Measurements from ENCODE around the gene PPP2R5C.

PPP2R5C gene

DNA sequence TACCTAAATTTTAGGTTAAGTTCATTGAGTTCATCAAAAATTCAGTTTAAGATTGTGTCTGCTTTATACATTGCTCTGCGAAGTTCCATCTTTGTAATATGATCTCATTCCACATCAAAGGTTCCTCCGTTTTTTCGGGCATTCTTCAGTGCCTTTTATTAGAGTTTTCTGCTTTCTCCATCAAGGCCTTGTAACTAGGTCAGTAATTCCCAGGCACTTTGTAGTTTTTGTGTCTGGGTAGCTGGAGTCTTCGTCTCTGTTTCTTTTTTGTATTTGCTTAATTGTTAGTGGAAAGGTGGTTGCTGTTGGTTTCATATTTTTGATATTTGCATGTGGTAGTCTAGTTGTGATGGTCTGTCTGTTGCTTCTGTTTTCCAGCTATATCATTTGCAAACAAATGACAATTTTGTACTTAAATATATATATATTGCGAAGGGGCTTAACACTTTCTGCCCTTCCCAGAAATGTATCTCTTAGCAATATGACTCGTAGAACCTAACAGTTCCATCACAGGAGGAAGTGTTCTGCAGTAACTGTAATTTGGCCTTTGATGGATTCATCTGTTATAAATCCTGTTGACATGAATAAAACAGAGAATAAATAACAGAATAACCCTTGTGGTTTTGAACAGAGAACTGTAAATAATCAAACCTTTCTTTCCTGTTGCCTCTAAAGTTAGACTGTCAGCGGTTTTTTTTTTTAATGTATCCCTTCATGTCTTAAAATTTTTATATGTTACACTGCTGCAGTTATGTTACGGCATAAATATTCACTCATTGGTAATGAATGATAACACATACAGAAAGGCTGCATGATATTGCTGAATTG lies 114.4 kb downstream of the PPP2R5C start:
- Histone ChIP-seq H3K27me3 (ENCODE audit: control insufficient read depth, insufficient read depth, low read length) (no peaks in the 10 kb centered on the region), H3K27ac (ENCODE audit: low read depth, low read length) (peak overlapping the region; percentile 57), H3K9ac (ENCODE audit: low read length) (no peak overlapping the region), H3K4me3 (ENCODE audit: low read length) (peak overlapping the region; percentile 29), H3K4me1 (ENCODE audit: control insufficient read depth, insufficient read depth, low read length) (peaks cover 24% of the 10 kb centered on the region), H3K36me3 (ENCODE audit: control insufficient read depth, insufficient read depth, low read length) (no peaks in the 10 kb centered on the region)

DNA sequence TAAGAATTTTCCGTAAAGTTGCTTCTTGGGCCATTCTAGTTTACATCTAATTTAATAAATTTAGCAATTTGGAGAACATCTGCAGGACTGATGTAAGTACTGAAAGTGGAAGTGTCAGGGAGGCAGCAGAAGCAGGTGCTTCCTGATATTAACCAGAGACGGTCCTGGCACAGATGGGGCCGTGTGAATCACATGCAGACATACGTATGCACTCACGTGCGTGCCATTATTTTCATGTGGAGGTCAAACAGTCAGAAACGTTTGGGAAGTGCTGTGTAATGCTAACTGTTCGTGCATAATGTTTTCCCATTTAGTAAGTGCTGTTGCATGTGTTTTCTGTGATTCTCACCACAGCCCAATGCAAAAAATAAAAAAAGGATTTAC lies 115.0 kb downstream of the PPP2R5C start:
- H3K9ac ChIP-seq (ENCODE audit: low read length), result no peak overlapping the region
- H3K4me3 ChIP-seq (ENCODE audit: low read length), result peak overlapping the region; percentile 29
- H3K27ac ChIP-seq (ENCODE audit: low read depth, low read length), result peak overlapping the region; percentile 57
- H3K36me3 ChIP-seq (ENCODE audit: control insufficient read depth, insufficient read depth, low read length), result no peaks in the 10 kb centered on the region
- H3K27me3 ChIP-seq (ENCODE audit: control insufficient read depth, insufficient read depth, low read length), result no peaks in the 10 kb centered on the region
- peaks cover 24% of the 10 kb centered on the region for H3K4me1 ChIP-seq (ENCODE audit: control insufficient read depth, insufficient read depth, low read length)

DNA sequence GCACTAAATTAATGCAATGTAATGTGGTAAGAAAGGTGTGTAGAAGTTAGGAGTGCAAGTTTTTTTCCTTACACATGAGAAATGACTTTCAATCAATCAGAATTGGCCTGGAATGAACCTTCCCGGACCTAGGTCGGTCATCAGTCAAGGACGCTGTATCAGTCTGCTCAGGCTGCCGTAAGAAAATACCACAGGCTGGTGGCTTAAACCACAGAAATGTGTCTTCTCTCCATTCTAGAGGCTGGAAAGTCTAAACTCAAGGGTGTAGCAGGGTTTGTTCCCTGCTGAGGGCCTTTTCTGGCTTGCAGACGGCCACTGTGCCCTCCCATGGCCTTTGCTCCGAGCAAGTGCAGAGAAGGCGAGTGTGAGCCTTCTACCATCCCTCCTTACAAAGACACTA lies 116.3 kb downstream of the PPP2R5C start:
- Histone ChIP-seq H3K4me3 (ENCODE audit: low read length) (no peak overlapping the region), H3K27ac (ENCODE audit: low read depth, low read length) (peak overlapping the region; percentile 16), H3K4me1 (ENCODE audit: control insufficient read depth, insufficient read depth, low read length) (peaks cover 24% of the 10 kb centered on the region), H3K36me3 (ENCODE audit: control insufficient read depth, insufficient read depth, low read length) (no peaks in the 10 kb centered on the region), H3K9ac (ENCODE audit: low read length) (no peak overlapping the region), H3K27me3 (ENCODE audit: control insufficient read depth, insufficient read depth, low read length) (no peaks in the 10 kb centered on the region)

DNA sequence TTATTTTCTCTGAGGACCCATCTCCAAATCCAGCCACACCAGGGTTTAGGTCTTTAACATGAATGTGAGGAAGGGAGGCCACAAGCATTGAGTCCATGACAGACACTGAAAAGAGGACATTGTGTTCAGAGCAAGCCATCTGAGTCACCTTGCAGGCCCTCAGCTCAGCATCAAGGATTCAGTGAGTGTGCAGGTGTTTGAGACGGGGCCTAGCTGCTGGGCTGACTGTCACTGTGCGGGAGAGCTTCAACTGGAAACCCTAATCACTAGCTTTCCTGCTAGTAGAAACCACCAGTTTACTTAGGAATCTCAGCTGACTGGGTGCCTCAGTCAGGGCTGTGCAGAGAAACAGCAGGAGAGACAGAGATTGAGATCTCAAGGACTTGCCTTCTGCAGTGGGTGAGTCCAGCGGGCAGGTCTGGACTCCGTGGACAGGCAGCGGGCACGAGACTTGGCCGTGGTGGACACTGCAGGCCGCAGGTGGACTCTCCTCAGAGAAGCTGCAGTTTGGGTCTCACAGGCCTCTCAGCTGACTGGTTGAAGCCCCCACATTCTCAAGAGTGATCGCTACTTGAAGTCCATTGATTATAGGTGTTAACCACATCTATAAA lies 116.8 kb downstream of the PPP2R5C start:
- Histone ChIP-seq H3K27ac (ENCODE audit: low read depth, low read length) (no peak overlapping the region), H3K4me3 (ENCODE audit: low read length) (no peak overlapping the region), H3K4me1 (ENCODE audit: control insufficient read depth, insufficient read depth, low read length) (peaks cover 24% of the 10 kb centered on the region), H3K36me3 (ENCODE audit: control insufficient read depth, insufficient read depth, low read length) (no peaks in the 10 kb centered on the region), H3K9ac (ENCODE audit: low read length) (no peak overlapping the region), H3K27me3 (ENCODE audit: control insufficient read depth, insufficient read depth, low read length) (no peaks in the 10 kb centered on the region)

DNA sequence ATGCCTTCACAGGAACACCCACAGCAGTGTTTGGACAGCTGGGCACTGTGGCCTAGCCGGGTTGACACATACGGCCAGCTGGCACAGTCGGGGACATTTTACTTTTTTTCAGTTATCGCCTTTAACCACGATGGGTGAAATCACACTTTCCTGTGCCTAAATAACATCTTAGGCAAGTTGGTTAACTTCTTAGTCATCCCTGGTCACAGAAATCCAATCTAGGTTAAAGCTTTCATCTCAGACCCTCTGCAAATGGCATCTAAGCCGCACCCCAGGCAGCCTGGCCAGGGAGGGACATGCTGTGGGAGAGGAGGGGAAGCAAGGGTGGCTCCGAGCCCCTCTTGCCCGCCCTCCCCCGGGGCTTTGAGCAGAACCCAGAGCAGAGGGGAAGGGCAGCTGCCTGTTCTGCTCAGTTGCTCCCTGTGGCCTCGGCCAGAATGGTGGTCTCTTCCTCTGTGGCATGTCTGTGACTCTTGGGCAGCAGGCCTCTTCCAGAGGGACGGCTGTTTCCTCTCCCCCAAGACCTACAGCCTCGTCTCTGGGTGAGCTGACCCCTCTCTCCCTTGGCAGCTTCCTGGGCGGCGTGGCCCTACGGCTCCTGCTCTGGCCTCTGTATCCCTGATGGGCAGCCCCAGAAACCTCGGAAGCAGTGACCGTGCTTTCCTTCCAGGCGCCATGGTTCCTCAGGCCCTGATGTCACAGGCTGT lies 117.5 kb downstream of the PPP2R5C start:
- H3K27ac ChIP-seq (ENCODE audit: low read depth, low read length), result no peak overlapping the region
- H3K36me3 ChIP-seq (ENCODE audit: control insufficient read depth, insufficient read depth, low read length), result peaks cover 5% of the 10 kb centered on the region
- no peak overlapping the region for H3K4me3 ChIP-seq (ENCODE audit: low read length)
- H3K4me1 ChIP-seq (ENCODE audit: control insufficient read depth, insufficient read depth, low read length), result peaks cover 21% of the 10 kb centered on the region
- no peaks in the 10 kb centered on the region for H3K27me3 ChIP-seq (ENCODE audit: control insufficient read depth, insufficient read depth, low read length)
- H3K9ac ChIP-seq (ENCODE audit: low read length), result no peak overlapping the region

DNA sequence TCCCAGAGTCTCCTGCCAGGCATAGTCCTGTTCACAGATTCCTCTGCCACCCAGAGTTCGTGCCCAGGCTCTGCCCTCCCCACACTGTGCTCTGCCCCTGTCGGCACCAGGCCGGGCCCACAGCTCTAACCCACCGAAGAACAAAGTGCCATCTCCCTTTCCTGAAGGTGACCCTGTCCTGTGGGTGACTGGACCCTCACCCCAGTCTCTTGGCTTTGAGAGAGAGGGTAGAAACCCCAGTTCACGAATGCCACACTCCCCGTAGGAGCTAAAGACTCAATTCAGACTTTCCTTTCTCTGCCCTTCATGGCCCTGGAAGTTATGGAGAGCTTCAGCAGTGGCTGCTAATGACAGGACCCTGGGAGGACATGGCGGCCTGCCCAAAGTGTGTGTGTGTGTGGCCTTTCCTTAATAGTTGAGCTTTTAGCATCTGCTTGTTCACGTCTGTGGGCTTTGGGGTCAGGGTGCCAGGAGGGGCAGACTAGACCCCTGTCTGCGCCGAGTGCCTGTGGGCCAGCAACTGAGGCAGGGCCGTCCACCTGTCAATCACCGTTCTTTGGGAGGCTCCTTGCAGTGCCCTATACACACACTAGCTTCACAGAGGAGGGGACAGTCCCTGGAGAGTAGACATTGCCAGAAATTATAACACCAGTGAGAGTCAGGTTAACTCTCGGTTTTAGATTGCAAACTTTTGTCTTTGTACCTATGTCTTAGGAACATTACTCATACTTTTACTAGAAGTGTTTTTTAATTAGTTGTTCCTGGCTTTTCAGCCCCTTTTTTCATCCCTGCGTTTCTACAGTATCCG lies 118.2 kb downstream of the PPP2R5C start:
- Histone ChIP-seq H3K36me3 (ENCODE audit: control insufficient read depth, insufficient read depth, low read length) (peaks cover 13% of the 10 kb centered on the region), H3K27ac (ENCODE audit: low read depth, low read length) (no peak overlapping the region), H3K4me1 (ENCODE audit: control insufficient read depth, insufficient read depth, low read length) (peaks cover 21% of the 10 kb centered on the region), H3K9ac (ENCODE audit: low read length) (no peak overlapping the region), H3K27me3 (ENCODE audit: control insufficient read depth, insufficient read depth, low read length) (no peaks in the 10 kb centered on the region), H3K4me3 (ENCODE audit: low read length) (no peak overlapping the region)

DNA sequence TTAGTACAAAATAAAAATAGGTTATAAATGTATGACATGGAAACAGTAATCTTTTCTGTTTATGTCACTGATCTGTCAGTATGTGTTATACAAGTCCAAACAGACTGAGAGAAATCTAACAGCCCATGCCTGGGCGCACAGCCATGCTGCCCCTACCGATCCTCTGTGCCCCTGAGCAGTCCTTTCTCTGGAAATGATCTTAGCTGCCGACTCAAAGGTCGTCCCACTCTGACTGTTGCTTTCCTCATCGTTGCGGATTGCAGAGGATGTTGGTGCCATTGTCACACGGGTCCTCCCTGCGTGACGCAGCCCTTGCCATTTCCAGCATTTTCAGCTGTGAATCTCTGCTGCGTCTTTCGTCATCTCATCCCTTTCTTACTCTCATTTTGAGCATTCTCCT lies 119.9 kb downstream of the PPP2R5C start:
- H3K36me3 ChIP-seq (ENCODE audit: control insufficient read depth, insufficient read depth, low read length), result peaks cover 20% of the 10 kb centered on the region
- no peaks in the 10 kb centered on the region for H3K27me3 ChIP-seq (ENCODE audit: control insufficient read depth, insufficient read depth, low read length)

DNA sequence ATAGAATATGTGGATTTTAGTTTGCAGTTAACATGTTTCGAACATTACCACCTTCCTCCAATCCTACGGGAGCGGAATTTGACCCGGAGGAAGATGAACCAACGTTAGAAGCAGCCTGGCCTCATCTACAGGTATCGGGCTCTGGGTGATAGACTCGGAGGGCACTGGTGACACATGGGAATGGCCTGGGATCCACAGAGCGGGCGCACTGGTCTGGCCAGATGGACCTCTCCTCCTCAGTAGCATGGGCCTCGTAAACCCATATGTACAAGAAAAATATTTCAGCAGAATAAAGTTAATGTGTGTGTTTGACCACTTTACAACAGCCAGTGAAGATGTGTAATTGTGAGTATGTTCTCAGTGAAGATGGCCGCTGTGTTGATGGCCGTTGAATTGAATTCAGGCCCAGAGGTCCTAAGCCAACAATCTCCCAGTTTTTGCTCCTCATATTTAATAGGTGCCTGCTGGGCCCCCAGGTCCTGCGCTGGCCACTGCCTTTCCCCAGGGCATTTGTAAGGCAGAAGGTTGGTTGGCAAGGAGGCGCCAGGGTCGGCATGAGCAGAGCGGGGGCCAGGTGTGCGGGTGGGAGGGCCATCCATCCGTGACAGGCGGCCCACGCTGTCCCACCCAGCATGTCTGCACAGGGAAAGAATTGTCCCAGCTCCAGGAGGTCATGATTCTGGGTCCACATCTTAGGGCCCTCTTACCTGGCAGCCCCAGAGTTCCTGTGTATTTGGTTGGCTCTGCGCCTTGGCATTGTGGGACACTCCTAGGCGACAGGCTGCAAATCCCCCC lies 120.8 kb downstream of the PPP2R5C start:
- Histone ChIP-seq H3K27me3 (ENCODE audit: control insufficient read depth, insufficient read depth, low read length) (no peaks in the 10 kb centered on the region), H3K9ac (ENCODE audit: low read length) (no peak overlapping the region), H3K4me1 (ENCODE audit: control insufficient read depth, insufficient read depth, low read length) (peaks cover 6% of the 10 kb centered on the region), H3K4me3 (ENCODE audit: low read length) (no peak overlapping the region), H3K27ac (ENCODE audit: low read depth, low read length) (no peak overlapping the region), H3K36me3 (ENCODE audit: control insufficient read depth, insufficient read depth, low read length) (peaks cover 24% of the 10 kb centered on the region)

More for the DNA sequence above, 119.9 kb downstream of the PPP2R5C start:
- Histone ChIP-seq H3K27ac (ENCODE audit: low read depth, low read length) (no peak overlapping the region), H3K4me3 (ENCODE audit: low read length) (no peak overlapping the region), H3K9ac (ENCODE audit: low read length) (no peak overlapping the region), H3K4me1 (ENCODE audit: control insufficient read depth, insufficient read depth, low read length) (peaks cover 11% of the 10 kb centered on the region)

DNA sequence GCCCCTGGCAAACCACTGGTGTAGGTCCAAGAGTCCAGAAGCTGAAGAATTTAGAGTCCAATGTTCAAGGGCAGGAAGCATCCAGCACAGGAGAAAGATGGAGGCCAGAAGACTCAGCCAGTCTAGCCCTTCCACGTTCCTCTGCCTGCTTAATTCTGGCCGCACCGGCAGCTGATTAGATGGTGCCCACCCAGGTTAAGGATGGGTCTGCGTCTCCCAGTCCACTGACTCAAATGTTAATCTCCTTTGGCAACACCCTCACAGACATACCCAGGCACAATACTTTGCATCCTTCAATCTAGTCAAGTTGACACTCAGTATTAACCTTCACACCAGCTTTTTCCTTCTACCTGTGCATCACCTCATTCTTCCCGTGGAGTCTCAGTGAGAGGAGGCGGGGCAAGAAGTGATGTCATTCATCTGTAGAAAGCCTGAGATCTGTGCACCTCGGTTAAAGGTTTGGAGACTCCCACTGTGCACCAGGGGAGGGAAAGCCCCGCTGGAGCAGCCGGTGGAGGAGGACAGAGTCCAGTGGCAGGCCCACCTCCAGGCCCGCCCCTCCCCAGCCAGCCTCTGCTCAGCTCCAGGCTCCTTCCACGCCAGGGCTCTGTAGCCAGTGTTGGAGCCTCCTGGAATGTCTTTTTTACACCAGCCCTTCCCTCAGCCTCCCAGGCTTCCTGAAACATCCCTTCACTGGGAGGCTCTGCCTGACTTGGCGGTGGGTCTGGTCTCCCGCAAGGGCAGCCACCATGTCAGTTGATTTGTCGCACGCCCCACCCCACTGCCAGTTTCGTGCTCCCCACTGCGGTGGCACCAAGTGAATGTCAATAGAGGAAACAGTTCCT lies 122.8 kb downstream of the PPP2R5C start:
- no peaks in the 10 kb centered on the region for H3K27me3 ChIP-seq (ENCODE audit: control insufficient read depth, insufficient read depth, low read length)
- H3K27ac ChIP-seq (ENCODE audit: low read depth, low read length), result no peak overlapping the region
- H3K4me1 ChIP-seq (ENCODE audit: control insufficient read depth, insufficient read depth, low read length), result no peaks in the 10 kb centered on the region
- no peak overlapping the region for H3K4me3 ChIP-seq (ENCODE audit: low read length)
- H3K36me3 ChIP-seq (ENCODE audit: control insufficient read depth, insufficient read depth, low read length), result peaks cover 31% of the 10 kb centered on the region
- no peak overlapping the region for H3K9ac ChIP-seq (ENCODE audit: low read length)

DNA sequence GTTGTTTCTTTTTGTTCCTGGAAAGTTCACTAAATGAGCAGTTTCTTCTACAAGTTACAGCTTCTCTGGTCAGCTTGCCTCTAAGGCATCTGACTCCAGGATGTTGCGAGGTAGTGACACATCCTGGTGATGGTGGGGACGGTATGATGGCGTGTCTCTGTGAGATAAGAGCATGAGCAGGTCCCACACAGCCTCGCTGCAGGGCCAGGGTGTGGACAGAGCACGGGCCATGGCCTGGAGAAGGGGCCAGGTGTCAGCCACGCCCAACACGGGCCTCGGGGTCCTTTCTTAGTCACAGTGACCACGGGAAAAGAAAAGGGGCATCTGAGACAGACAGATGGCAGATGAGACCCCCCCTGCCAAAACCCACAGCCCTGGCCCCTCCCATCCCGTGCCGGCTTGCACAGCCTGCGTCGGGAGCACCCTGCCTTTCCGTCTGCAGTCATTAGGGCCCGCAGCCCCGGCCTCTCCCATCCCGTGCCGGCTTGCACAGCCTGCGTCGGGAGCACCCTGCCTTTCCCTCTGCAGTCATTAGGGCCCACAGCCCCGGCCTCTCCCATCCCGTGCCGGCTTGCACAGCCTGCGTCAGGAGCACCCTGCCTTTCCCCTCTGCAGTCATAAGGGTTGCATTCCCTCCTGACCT lies 123.5 kb downstream of the PPP2R5C start:
- H3K9ac ChIP-seq (ENCODE audit: low read length), result no peak overlapping the region
- H3K27me3 ChIP-seq (ENCODE audit: control insufficient read depth, insufficient read depth, low read length), result no peaks in the 10 kb centered on the region
- no peaks in the 10 kb centered on the region for H3K4me1 ChIP-seq (ENCODE audit: control insufficient read depth, insufficient read depth, low read length)
- H3K4me3 ChIP-seq (ENCODE audit: low read length), result no peak overlapping the region
- H3K36me3 ChIP-seq (ENCODE audit: control insufficient read depth, insufficient read depth, low read length), result peaks cover 31% of the 10 kb centered on the region
- no peak overlapping the region for H3K27ac ChIP-seq (ENCODE audit: low read depth, low read length)

All from rectal smooth muscle tissue (tissue), 1 donor.